HCT116 (cell line): ENCODE measurements around the gene CRB1. TPM values are rescaled to one million over a fixed set of nuclear protein-coding genes. Genes with fewer than 3 reads are reported as not detected.

Experiments
- ATAC-seq: fragments of 200-7000 bp; cut with Tn5 transposase; 2 replicates; pipeline ENCODE4 v1.9.1; 2020; ENCODE audit warnings: mild to moderate bottlenecking, moderate library complexity
- BruUV-seq: library from RNA; stranded (reverse); fragments of 400-500 nt; replicated peaks from 2 replicates; lab custom pipeline; 2021; lab: Mats Ljungman, UMichigan
- CTCF ChIA-PET: fragments of 300-600 bp; sonication (Branson Sonifier 250); formaldehyde crosslinking; loops from one replicate; lab custom pipeline; 2021; ENCODE audit warnings: antibody characterized with exemption; lab: Charles Lee
- POLR2A ChIA-PET: fragments of 300-600, 350-600 bp; sonication (Branson Sonifier 250); formaldehyde crosslinking; loops from one replicate; lab custom pipeline; 2021; ENCODE audit warnings: antibody characterized with exemption; lab: Charles Lee
- RAD21 ChIA-PET, 2 experiments: fragments of 300-600 bp; sonication (Branson Sonifier 250); formaldehyde crosslinking; loops; one replicate each; lab custom pipeline; 2023; ENCODE audit warnings: low total read pairs in 2 of 2; ENCODE audit not compliant: uncharacterized antibody in 2 of 2, unreplicated experiment in 2 of 2, low non-redundant PET in 1 of 2; lab: Charles Lee
- DNase-seq: peaks from one replicate; pipeline ENCODE4 v3.0.0-alpha.2; 2010; ENCODE audit warnings: low read depth, low spot score
- H2AFZ ChIP-seq: fragments of 200-600 bp; shearing (Covaris generic), sonication (generic); 2 replicates; pipeline ENCODE4 v1.6.1; 2017; ENCODE audit warnings: low read depth, mixed run types, mixed read lengths, antibody characterized with exemption, low read length; ENCODE audit not compliant: poor library complexity, severe bottlenecking
- H3K27ac ChIP-seq: 2 replicates; pipeline ENCODE4 v1.5.1; 2012; ENCODE audit warnings: low read depth, low read length
- H3K27me3 ChIP-seq: fragments of 200-600 bp; sonication (generic); 2 replicates; pipeline ENCODE4 v1.6.1; 2016; ENCODE audit warnings: mixed run types, low read length, mixed read lengths; ENCODE audit not compliant: insufficient read depth
- H3K36me3 ChIP-seq, 2 experiments: fragments of 200-500 bp in 1 of 2; fragments of 200-600 bp in 1 of 2; sonication (Bioruptor generic) in 1 of 2; sonication (generic) in 1 of 2; 2 replicates each; pipeline versions ENCODE4 v1.5.1 to v1.6.1; 2014 to 2016; ENCODE audit warnings: low read length in 2 of 2, inconsistent platforms in 1 of 2, mixed read lengths in 1 of 2, mixed run types in 1 of 2; ENCODE audit not compliant: insufficient read depth in 2 of 2, control insufficient read depth in 1 of 2
- H3K4me1 ChIP-seq, 2 experiments: fragments of 200-600 bp in 1 of 2; sonication (generic) in 1 of 2; 2 replicates each; pipeline versions ENCODE4 v1.5.1 to v1.6.1; 2012 to 2017; ENCODE audit warnings: low read length in 2 of 2, inconsistent platforms in 1 of 2, mild to moderate bottlenecking in 1 of 2, mixed read lengths in 1 of 2, mixed run types in 1 of 2, moderate library complexity in 1 of 2; ENCODE audit not compliant: insufficient read depth in 2 of 2, control insufficient read depth in 1 of 2
- H3K4me2 ChIP-seq: fragments of 200-600 bp; sonication (generic); 2 replicates; pipeline ENCODE4 v1.6.1; 2017; ENCODE audit warnings: mixed run types, low read length, mixed read lengths
- H3K4me3 ChIP-seq, 2 experiments: fragments of 200-600 bp in 1 of 2; sonication (generic) in 1 of 2; replicated peaks in 1 of 2; 2 replicates each; pipeline ENCODE4 v1.5.1; 2011 to 2016; ENCODE audit warnings: low read length in 2 of 2, control low read depth in 1 of 2, low read depth in 1 of 2, mild to moderate bottlenecking in 1 of 2, mixed read lengths in 1 of 2, mixed run types in 1 of 2
- H3K79me2 ChIP-seq: fragments of 200-600 bp; sonication (generic); 2 replicates; pipeline ENCODE4 v1.6.1; 2017; ENCODE audit warnings: mild to moderate bottlenecking, mixed run types, low read length, moderate library complexity, mixed read lengths; ENCODE audit not compliant: insufficient read depth
- H3K9ac ChIP-seq: fragments of 200-600 bp; sonication (generic); 2 replicates; pipeline ENCODE4 v1.6.1; 2016; ENCODE audit warnings: low read length, mixed read lengths
- H3K9me2 ChIP-seq: fragments of 200-600 bp; sonication (generic), shearing (Covaris generic); 2 replicates; pipeline ENCODE4 v1.6.1; 2017; ENCODE audit warnings: mixed run types, mild to moderate bottlenecking, moderate library complexity; ENCODE audit not compliant: insufficient read depth
- H3K9me3 ChIP-seq, 2 experiments: fragments of 200-500 bp in 1 of 2; fragments of 200-600 bp in 1 of 2; sonication (Bioruptor generic) in 1 of 2; sonication (generic) in 1 of 2; 2 replicates each; pipeline ENCODE4 v1.6.1; 2014 to 2017; ENCODE audit warnings: low read length in 2 of 2, mixed read lengths in 2 of 2, inconsistent platforms in 1 of 2, low read depth in 1 of 2, mild to moderate bottlenecking in 1 of 2, mixed run types in 1 of 2, moderate library complexity in 1 of 2; ENCODE audit not compliant: control insufficient read depth in 1 of 2, insufficient read depth in 1 of 2
- H4K20me1 ChIP-seq: fragments of 200-600 bp; sonication (generic), shearing (Covaris generic); 2 replicates; pipeline ENCODE4 v1.6.1; 2017; ENCODE audit warnings: mixed run types, mild to moderate bottlenecking, moderate library complexity; ENCODE audit not compliant: insufficient read depth
- CBX3 ChIP-seq: IDR thresholded peaks from 2 replicates; pipeline ENCODE4 v1.6.1; 2012; ENCODE audit warnings: low read depth
- CEBPB ChIP-seq: IDR thresholded peaks from 2 replicates; pipeline ENCODE4 v1.6.1; 2012; ENCODE audit warnings: low read depth
- EGR1 ChIP-seq: IDR thresholded peaks from 2 replicates; pipeline ENCODE4 v1.6.1; 2012; ENCODE audit warnings: low read depth
- ELF1 ChIP-seq: IDR thresholded peaks from 2 replicates; pipeline ENCODE4 v1.6.1; 2012; ENCODE audit warnings: low read depth, borderline replicate concordance
- EZH2 ChIP-seq: fragments of 200-600 bp; sonication (generic); IDR thresholded peaks from 2 replicates; pipeline ENCODE4 v1.6.1; 2017; ENCODE audit warnings: antibody characterized with exemption, mixed run types
- EZH2phosphoT487 ChIP-seq: fragments of 200-600 bp; IDR thresholded peaks from 2 replicates; pipeline ENCODE4 v1.6.1; 2018; ENCODE audit warnings: antibody characterized with exemption, borderline replicate concordance
- FOSL1 ChIP-seq: IDR thresholded peaks from 2 replicates; pipeline ENCODE4 v1.6.1; 2012; ENCODE audit warnings: low read depth
- POLR2AphosphoS5 ChIP-seq: IDR thresholded peaks from 2 replicates; pipeline ENCODE4 v1.6.1; 2011; ENCODE audit warnings: mild to moderate bottlenecking, low read depth, low read length, moderate library complexity
- RAD21 ChIP-seq: IDR thresholded peaks from 2 replicates; pipeline ENCODE4 v1.6.1; 2012; ENCODE audit warnings: low read depth, mild to moderate bottlenecking
- REST ChIP-seq: IDR thresholded peaks from 2 replicates; pipeline ENCODE4 v1.6.1; 2012; ENCODE audit warnings: low read depth
- SIN3A ChIP-seq: IDR thresholded peaks from 2 replicates; pipeline ENCODE4 v1.6.1; 2012; ENCODE audit warnings: low read depth
- SP1 ChIP-seq: IDR thresholded peaks from 2 replicates; pipeline ENCODE4 v1.6.1; 2012; ENCODE audit warnings: low read depth
- SRF ChIP-seq: IDR thresholded peaks from 2 replicates; pipeline ENCODE4 v1.6.1; 2012; ENCODE audit warnings: low read depth
- TCF7L2 ChIP-seq: IDR thresholded peaks from 2 replicates; pipeline ENCODE4 v1.7.0; 2011; ENCODE audit warnings: borderline replicate concordance, inconsistent platforms; ENCODE audit not compliant: insufficient read depth, insufficient read length; ENCODE audit errors: extremely low read depth
- YY1 ChIP-seq: IDR thresholded peaks from 2 replicates; pipeline ENCODE4 v1.6.1; 2011; ENCODE audit warnings: low read length, low read depth, moderate library complexity, mild to moderate bottlenecking; ENCODE audit not compliant: insufficient replicate concordance; ENCODE audit errors: extremely low read depth
- ZFX ChIP-seq: fragments of 450-650 bp; IDR thresholded peaks from 2 replicates; pipeline ENCODE4 v1.6.1; 2017
- ZNF274 ChIP-seq: fragments of 200-500 bp; sonication (Bioruptor generic); IDR thresholded peaks from 2 replicates; pipeline ENCODE4 v1.6.1; 2014; ENCODE audit warnings: mild to moderate bottlenecking, low read depth, low read length, inconsistent platforms
- intact Hi-C: fragments of 100-400 bp; cut with micrococcal nuclease; formaldehyde crosslinking; loops from 2 replicates; pipeline ENCODE4 v1.10.0; 2022
- total RNA-seq: library from RNA; stranded (reverse); gene quantifications from one replicate; pipeline ENCODE4 v1.2.1, GENCODE V29; 2021; ENCODE audit not compliant: unreplicated experiment
- TF ChIP-seq, protein P1 (sequence below): IDR thresholded peaks from 2 replicates; pipeline ENCODE4 v1.6.1; 2012
- TF ChIP-seq, protein P2 (sequence below): IDR thresholded peaks from 2 replicates; pipeline ENCODE4 v1.6.1; 2011; ENCODE audit warnings: mild to moderate bottlenecking, low read length, moderate library complexity; ENCODE audit not compliant: insufficient replicate concordance; ENCODE audit errors: extremely low read depth

The CRB1 gene
- total RNA-seq, 1 experiment from 2014 or later: 0.07 TPM

DNA sequence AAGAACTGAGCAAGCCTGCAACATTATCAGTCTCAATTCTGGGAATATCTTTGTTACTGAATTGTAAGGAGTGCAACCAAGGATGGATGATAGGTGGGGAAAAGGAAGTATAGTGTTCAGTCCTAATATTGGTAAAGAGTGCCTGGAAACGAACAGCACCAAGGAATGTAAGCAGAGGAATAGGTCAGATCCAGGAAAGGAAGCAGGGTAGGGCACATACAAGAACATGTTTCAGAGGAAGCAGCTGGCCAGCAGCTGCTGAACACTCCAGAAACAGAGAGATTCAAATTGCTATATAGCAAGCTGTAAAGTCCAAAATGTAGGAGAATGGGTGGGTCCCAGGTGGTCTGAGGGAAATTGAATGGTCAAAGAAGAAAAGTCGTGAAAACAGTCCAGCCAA is 37.9 kb downstream of the CRB1 start:
- ATAC-seq (no peak), DNase-seq (no peak)
- H3K27me3 ChIP-seq: no peaks in the 10 kb centered on the region
- ChIA-PET POLR2A (no interaction called here), CTCF (no interaction called here), RAD21 (no interaction called here)
- H3K9ac ChIP-seq: no peak overlapping the region
- TF ChIP-seq, protein P1, sequence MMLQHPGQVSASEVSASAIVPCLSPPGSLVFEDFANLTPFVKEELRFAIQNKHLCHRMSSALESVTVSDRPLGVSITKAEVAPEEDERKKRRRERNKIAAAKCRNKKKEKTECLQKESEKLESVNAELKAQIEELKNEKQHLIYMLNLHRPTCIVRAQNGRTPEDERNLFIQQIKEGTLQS: no peak
- TF ChIP-seq EZH2 (no peak), SRF (no peak), ZNF274 (no peak), CBX3 (no peak), SP1 (no peak), RAD21 (no peak), CEBPB (no peak), POLR2AphosphoS5 (no peak), SIN3A (no peak), ELF1 (no peak), EGR1 (no peak), YY1 (no peak), REST (no peak), TCF7L2 (no peak), EZH2phosphoT487 (no peak), FOSL1 (no peak), ZFX (no peak)
- TF ChIP-seq, protein P2, sequence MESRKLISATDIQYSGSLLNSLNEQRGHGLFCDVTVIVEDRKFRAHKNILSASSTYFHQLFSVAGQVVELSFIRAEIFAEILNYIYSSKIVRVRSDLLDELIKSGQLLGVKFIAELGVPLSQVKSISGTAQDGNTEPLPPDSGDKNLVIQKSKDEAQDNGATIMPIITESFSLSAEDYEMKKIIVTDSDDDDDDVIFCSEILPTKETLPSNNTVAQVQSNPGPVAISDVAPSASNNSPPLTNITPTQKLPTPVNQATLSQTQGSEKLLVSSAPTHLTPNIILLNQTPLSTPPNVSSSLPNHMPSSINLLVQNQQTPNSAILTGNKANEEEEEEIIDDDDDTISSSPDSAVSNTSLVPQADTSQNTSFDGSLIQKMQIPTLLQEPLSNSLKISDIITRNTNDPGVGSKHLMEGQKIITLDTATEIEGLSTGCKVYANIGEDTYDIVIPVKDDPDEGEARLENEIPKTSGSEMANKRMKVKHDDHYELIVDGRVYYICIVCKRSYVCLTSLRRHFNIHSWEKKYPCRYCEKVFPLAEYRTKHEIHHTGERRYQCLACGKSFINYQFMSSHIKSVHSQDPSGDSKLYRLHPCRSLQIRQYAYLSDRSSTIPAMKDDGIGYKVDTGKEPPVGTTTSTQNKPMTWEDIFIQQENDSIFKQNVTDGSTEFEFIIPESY: no peak
- no peaks in the 10 kb centered on the region for H3K79me2 ChIP-seq
- no peak overlapping the region for H3K27ac ChIP-seq
- no peaks in the 10 kb centered on the region for H3K9me2 ChIP-seq
- no peaks in the 10 kb centered on the region for H3K36me3 ChIP-seq
- no peaks in the 10 kb centered on the region for H4K20me1 ChIP-seq
- intact Hi-C loops: no loop called here
- no TSS peak for BruUV-seq
- H3K4me3 ChIP-seq: no peak overlapping the region
- no peak overlapping the region for H2AFZ ChIP-seq
- no peak overlapping the region for H3K4me2 ChIP-seq
- H3K9me3 ChIP-seq: no peaks in the 10 kb centered on the region
- no peaks in the 10 kb centered on the region for H3K4me1 ChIP-seq
